Measurements from ENCODE around the gene STK11IP.

Gene STK11IP

DNA sequence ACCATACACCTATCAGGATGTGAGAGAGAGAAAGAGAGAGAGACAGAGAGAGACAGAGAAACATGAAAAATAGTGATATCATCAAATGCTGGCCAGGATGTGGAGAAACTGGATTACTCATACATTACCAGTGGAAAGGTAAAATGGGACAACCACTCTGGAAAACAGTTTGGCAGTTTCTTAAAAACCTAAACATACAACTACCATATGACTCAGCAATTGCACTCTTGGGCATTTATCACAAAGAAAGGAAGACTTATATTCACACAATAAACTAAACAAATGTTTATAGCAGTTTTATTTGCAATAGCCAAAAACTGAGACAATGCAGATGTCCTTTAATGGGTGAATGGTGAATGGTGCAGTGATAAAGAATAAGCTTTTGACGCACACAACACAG lies 58.9 kb downstream of the STK11IP start:
- no peak for DNase-seq

- DNase-seq = no peak
Observed at GRCh38 chr2:219658196-219658846, 60.7 kb downstream of the STK11IP start.

DNA sequence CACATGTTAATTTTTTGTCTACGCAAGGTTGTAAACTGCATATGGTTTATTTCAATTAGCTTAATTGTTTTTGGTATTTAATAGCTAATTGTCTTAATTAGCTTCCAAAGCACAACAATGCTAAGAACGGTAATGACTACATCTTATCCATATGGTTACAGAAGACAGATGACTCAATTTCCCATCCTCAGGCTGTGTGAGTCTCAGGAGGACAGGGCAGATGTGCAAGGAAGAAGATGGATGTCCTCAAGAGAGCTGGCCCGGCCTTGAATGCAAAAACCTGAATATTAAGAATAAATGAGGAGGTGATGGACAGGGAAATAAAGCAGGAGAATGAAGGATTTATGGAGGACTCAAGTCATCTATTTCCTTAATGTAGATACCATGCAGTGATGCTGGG lies 61.2 kb downstream of the STK11IP start:
- DNase-seq = no peak

DNA sequence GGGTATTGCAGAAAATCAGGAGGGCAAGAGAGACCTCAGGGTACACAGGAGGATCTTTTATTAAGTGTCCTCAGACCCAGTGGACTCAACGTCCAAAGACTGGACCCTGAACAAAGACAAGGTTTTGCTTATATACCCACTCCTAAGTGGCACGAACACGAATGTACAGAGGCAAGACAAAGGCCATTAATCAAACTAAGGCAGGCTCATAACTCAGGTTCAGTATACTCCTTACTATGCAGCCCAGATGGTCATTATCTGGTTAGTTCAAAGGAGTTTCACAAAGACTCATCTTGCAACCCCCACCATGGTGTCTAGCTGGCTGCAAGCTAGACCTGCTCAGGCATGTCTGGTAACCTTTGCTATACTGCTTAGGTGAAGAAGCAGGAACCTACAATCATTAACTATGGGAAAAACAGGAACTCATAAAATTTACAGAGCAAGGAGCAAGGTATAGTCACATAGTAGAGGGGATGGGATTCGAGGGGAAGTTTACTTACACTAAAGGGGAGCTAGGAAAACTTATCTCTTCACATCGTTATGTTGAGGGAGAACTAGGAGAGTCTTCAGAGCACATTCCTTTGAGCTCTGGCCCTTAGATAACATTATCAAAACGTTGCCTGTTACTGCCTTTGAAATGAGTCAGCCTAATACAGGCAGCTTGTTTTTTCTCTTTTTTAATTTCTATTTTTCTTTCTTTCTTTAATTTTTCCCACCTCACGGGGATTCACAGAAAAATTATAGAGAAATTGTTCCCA lies 63.7 kb downstream of the STK11IP start:
- no peak for DNase-seq

GRCh38 chr2:219661955-219662395 lies 64.3 kb downstream of the STK11IP start:
- no peak for DNase-seq

DNA sequence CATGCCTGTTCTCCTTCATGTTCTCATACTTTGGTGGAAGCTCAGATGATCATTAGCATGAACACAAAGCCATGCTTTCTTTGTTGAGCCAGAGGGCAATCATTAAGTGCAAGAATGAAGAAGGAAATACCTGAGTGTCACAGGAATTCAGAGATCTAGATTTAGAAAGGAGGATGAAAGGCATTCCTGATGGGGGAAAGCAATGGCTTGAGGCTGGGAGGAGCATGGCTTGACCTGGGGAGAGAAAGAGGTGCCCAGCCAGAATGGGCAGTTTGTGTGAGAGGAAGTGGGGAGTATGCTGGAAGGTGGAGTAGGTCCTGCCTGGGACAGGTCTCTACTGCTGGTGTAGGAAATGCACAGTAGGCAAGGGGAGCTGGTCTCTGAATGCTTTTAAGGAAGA lies 64.9 kb downstream of the STK11IP start:
- no peak for DNase-seq

GRCh38 chr2:219663116-219663762 lies 65.6 kb downstream of the STK11IP start:
- no peak for DNase-seq

- DNase-seq = no peak
Observed at GRCh38 chr2:219664041-219664440, 66.4 kb downstream of the STK11IP start.

GRCh38 chr2:219664944-219665343 lies 67.3 kb downstream of the STK11IP start:
- DNase-seq = no peak

- no peak for DNase-seq
Observed at GRCh38 chr2:219665926-219666325, 68.3 kb downstream of the STK11IP start.

All from activated T-cell treated with anti-CD3 and anti-CD28 coated beads, Interleukin-2, amount 50 U/mL, for 1 hour (primary cell).